Osteoblast (primary cell): ENCODE data around the gene STXBP2. TPM values are rescaled to one million over a fixed set of nuclear protein-coding genes. Genes with fewer than 3 reads are reported as not detected.

Experiments used
- DNase-seq: peaks from one replicate; pipeline ENCODE4 v3.0.0; 2011; ENCODE audit warnings: low spot score, mixed read lengths; ENCODE audit not compliant: insufficient read length; ENCODE audit errors: missing footprints
- H2AFZ ChIP-seq: 2 replicates; pipeline ENCODE4 v1.6.0; 2011; ENCODE audit warnings: mild to moderate bottlenecking, low read length
- H3K27ac ChIP-seq: 2 replicates; pipeline ENCODE4 v1.5.1; 2011; ENCODE audit warnings: mild to moderate bottlenecking, low read depth, low read length, moderate library complexity
- H3K27me3 ChIP-seq: 2 replicates; pipeline ENCODE4 v1.6.0; 2012; ENCODE audit warnings: mild to moderate bottlenecking, control low read depth, inconsistent platforms, low read length, moderate library complexity; ENCODE audit not compliant: insufficient read depth
- H3K36me3 ChIP-seq: 2 replicates; pipeline ENCODE4 v1.5.1; 2011; ENCODE audit warnings: mild to moderate bottlenecking, low read length, control low read depth, moderate library complexity; ENCODE audit not compliant: insufficient read depth
- H3K4me1 ChIP-seq: 2 replicates; pipeline ENCODE4 v1.5.1; 2011; ENCODE audit warnings: mild to moderate bottlenecking, low read length, control low read depth, moderate library complexity; ENCODE audit not compliant: insufficient read depth
- H3K4me2 ChIP-seq: 2 replicates; pipeline ENCODE4 v1.6.0; 2011; ENCODE audit warnings: mild to moderate bottlenecking, low read length; ENCODE audit not compliant: insufficient read depth
- H3K4me3 ChIP-seq: fragments of 200-600 bp; sonication (generic); 3 replicates; pipeline ENCODE4 v1.5.1; 2012; ENCODE audit warnings: mild to moderate bottlenecking, low read length, inconsistent platforms; ENCODE audit not compliant: insufficient read depth
- H3K79me2 ChIP-seq: 2 replicates; pipeline ENCODE4 v1.6.0; 2012; ENCODE audit warnings: mild to moderate bottlenecking, low read length, control low read depth, inconsistent platforms; ENCODE audit not compliant: insufficient read depth
- H3K9me3 ChIP-seq: 2 replicates; pipeline ENCODE4 v1.5.1; 2011; ENCODE audit warnings: low read depth, low read length, control low read depth
- H4K20me1 ChIP-seq: 2 replicates; pipeline ENCODE4 v1.6.0; 2012; ENCODE audit warnings: mild to moderate bottlenecking, low read length, control low read depth; ENCODE audit not compliant: insufficient read depth
- CTCF ChIP-seq: IDR thresholded peaks from 2 replicates; pipeline ENCODE4 v1.5.1; 2011; ENCODE audit warnings: mild to moderate bottlenecking, low read depth, low read length, moderate library complexity; ENCODE audit errors: extremely low read depth
- total RNA-seq: library from RNA; depleted of rRNA; stranded (reverse); fragments of >200 nt; gene quantifications from 2 replicates; pipeline ENCODE4 v1.2.3, GENCODE V29; 2012

STXBP2 gene
- total RNA-seq, 1 donor: 3.3 TPM

DNA sequence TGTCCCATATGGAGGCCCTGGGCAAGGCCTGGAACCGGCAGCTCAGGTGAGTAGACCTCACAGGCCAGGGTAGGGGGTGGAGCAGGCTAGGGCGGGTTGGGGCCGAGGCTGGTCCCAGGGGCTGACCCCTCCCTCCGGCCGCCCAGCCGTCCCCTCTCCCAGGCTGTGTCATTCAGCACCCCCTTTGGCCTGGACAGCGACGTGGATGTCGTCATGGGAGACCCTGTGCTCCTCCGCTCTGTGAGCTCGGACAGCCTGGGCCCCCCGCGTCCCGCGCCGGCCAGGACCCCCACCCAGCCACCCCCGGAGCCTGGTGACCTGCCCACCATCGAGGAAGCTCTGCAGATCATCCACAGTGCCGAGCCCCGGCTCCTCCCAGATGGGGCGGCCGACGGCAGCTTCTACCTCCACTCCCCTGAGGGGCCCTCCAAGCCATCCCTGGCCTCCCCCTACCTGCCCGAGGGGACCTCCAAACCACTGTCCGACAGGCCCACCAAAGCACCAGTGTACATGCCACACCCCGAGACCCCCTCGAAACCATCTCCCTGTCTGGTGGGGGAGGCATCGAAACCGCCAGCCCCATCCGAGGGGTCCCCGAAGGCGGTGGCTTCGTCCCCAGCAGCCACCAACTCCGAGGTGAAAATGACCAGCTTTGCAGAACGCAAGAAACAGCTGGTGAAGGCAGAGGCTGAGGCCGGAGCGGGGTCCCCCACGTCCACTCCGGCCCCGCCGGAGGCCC is 25.2 kb upstream of the STXBP2 start:
- H3K79me2 ChIP-seq: no peaks in the 10 kb centered on the region
- TF ChIP-seq CTCF: no peak
- no peaks in the 10 kb centered on the region for H3K4me1 ChIP-seq
- DNase-seq: peak; percentile 69
- no peak overlapping the region for H3K4me2 ChIP-seq
- H3K27me3 ChIP-seq: no peaks in the 10 kb centered on the region
- no peak overlapping the region for H3K27ac ChIP-seq
- no peaks in the 10 kb centered on the region for H3K9me3 ChIP-seq
- no peaks in the 10 kb centered on the region for H4K20me1 ChIP-seq
- H3K4me3 ChIP-seq: no peak overlapping the region
- no peaks in the 10 kb centered on the region for H3K36me3 ChIP-seq
- no peak overlapping the region for H2AFZ ChIP-seq

- DNase-seq: peak; percentile 63
- Histone ChIP-seq H4K20me1 (no peaks in the 10 kb centered on the region), H3K27me3 (no peaks in the 10 kb centered on the region), H2AFZ (no peak overlapping the region), H3K4me3 (no peak overlapping the region), H3K27ac (no peak overlapping the region), H3K36me3 (no peaks in the 10 kb centered on the region), H3K79me2 (no peaks in the 10 kb centered on the region), H3K4me1 (no peaks in the 10 kb centered on the region), H3K9me3 (no peaks in the 10 kb centered on the region), H3K4me2 (no peak overlapping the region)
- TF ChIP-seq CTCF: no peak
Measured at GRCh38 chr19:7612282-7613274, 24.3 kb upstream of the STXBP2 start.

DNA sequence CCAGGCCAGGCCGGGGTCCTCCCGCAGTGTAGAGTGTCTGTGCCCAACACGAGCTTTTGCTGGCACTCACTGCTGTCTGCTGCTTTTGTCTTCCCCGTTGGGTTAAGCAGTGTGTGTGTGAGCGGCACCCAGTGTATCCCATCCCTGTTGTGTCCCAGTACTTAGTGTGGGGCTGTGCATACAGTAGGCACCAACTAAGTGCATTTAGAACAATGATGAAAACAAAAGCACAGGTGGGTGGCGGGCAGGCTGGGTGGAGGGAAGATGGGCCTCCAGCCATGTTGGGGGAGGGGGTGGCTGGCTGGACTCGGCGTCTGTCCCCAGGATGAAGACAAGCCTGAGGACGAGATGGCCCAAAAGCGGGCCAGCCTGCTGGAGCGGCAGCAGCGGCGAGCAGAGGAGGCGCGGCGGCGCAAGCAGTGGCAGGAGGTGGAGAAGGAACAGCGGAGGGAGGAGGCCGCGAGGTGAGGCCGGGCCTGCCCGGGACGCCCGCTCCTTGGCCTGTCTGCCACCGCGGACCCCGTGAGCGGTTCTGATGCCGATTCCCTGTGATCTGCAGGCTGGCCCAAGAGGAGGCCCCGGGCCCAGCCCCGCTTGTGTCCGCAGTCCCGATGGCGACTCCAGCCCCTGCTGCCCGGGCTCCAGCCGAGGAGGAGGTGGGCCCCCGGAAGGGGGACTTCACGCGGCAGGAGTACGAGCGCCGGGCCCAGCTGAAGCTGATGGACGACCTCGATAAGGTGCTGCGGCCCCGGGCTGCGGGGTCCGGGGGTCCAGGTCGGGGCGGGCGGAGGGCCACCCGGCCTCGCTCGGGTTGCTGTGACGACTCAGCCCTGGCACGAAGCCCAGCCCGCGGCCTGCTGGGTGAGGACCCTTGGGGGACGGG is 21.8 kb upstream of the STXBP2 start:
- H3K79me2 ChIP-seq: no peaks in the 10 kb centered on the region
- peak; percentile 81 for DNase-seq
- H3K9me3 ChIP-seq: no peaks in the 10 kb centered on the region
- H3K27ac ChIP-seq: no peak overlapping the region
- H3K36me3 ChIP-seq: no peaks in the 10 kb centered on the region
- TF ChIP-seq CTCF: no peak
- H3K4me3 ChIP-seq: no peak overlapping the region
- no peak overlapping the region for H2AFZ ChIP-seq
- H3K4me1 ChIP-seq: no peaks in the 10 kb centered on the region
- H3K4me2 ChIP-seq: no peak overlapping the region
- H4K20me1 ChIP-seq: peaks cover 5% of the 10 kb centered on the region
- no peaks in the 10 kb centered on the region for H3K27me3 ChIP-seq
